ENCODE results near the gene TMEM54. TPM values are rescaled to one million over a fixed set of nuclear protein-coding genes. Genes with fewer than 3 reads are reported as not detected.

The TMEM54 gene
- total RNA-seq, 4 donors from 2014 or later = 330 to 1,204 (median 846) TPM

- no peak overlapping the region for H3K27ac ChIP-seq
- in situ Hi-C loops (cut with MboI; ENCODE audit: low pct_ligation_motif_present in 1 of 4, low pct_unique_long_range_greater_than_20kb in 1 of 4, low sequenced_read_pairs in 3 of 4) = no loop called here
- DNase-seq = no peak
- TF ChIP-seq EP300 (IDR thresholded peaks at IDR 0.05; ENCODE audit: low read depth) (no peak), POLR2AphosphoS5 (IDR thresholded peaks at IDR 0.05) (no peak), CTCF (IDR thresholded peaks at IDR 0.05) (no peak), POLR2A (IDR thresholded peaks at IDR 0.05) (no peak)
- WGBS, 2 donors (ENCODE audit: low coverage in 1 of 2) = 47% methylated on average over 12 of the region's 13 CpGs; no CpG with 5 or more reads in 1 of the 2 donors
- no peaks in the 10 kb centered on the region for H3K36me3 ChIP-seq
- H3K4me3 ChIP-seq = peak overlapping the region in 3 of 4 donors; percentile 33 to 56 (median 37)
- peaks cover 5 to 28% (median 15%) of the 10 kb centered on the region in 4 donors for H3K4me1 ChIP-seq
- H3K27me3 ChIP-seq = peaks cover 34% of the 10 kb centered on the region
- H3K9me3 ChIP-seq = no peaks in the 10 kb centered on the region
- intact Hi-C loops (cut with DNase I; ENCODE audit: low total_unique reads) = no loop called here
These were observed 29.6 kb downstream of the TMEM54 start for GRCh38 chr1:32871364-32872191.

- in situ Hi-C loops (cut with MboI; ENCODE audit: low pct_ligation_motif_present in 1 of 4, low pct_unique_long_range_greater_than_20kb in 1 of 4, low sequenced_read_pairs in 3 of 4) = no loop called here
- TF ChIP-seq POLR2AphosphoS5 (IDR thresholded peaks at IDR 0.05) = no peak
- no peak for TF ChIP-seq EP300 (IDR thresholded peaks at IDR 0.05; ENCODE audit: low read depth)
- no peak for TF ChIP-seq CTCF (IDR thresholded peaks at IDR 0.05)
- Histone ChIP-seq H3K4me3 (peak within 1 kb of the TSS in 3 of 4 donors; percentile 33 to 56 (median 37)), H3K36me3 (no peaks in the 10 kb centered on the region), H3K9me3 (no peaks in the 10 kb centered on the region), H3K27ac (no peak within 1 kb of the TSS), H3K4me1 (peaks cover 5 to 25% (median 15%) of the 10 kb centered on the region in 4 donors), H3K27me3 (peaks cover 34% of the 10 kb centered on the region)
- intact Hi-C loops (cut with DNase I; ENCODE audit: low total_unique reads) = no loop called here
- WGBS, 2 donors (ENCODE audit: low coverage in 1 of 2) = 4% methylated on average over 41 of the region's 99 CpGs; no CpG with 5 or more reads in 1 of the 2 donors
- no peak for DNase-seq
These were observed 30.4 kb downstream of the TMEM54 start, which contains the start of gene FNDC5 for GRCh38 chr1:32870615-32871363. Gene FNDC5, minus strand, starts transcription at chr1:32870912.

GRCh38 chr1:32869923-32870614 lies 31.1 kb downstream of the TMEM54 start:
- Histone ChIP-seq H3K27me3 (peaks cover 34% of the 10 kb centered on the region), H3K36me3 (no peaks in the 10 kb centered on the region), H3K4me1 (peaks cover 5 to 29% (median 15%) of the 10 kb centered on the region in 4 donors), H3K27ac (no peak overlapping the region), H3K4me3 (peak overlapping the region in 2 of 4 donors; percentile 26 to 51), H3K9me3 (no peaks in the 10 kb centered on the region)
- WGBS, 2 donors (ENCODE audit: low coverage in 1 of 2) = 67% methylated on average over 16 of the region's 16 CpGs; no CpG with 5 or more reads in 1 of the 2 donors
- DNase-seq = no peak
- in situ Hi-C loops (cut with MboI; ENCODE audit: low pct_ligation_motif_present in 1 of 4, low pct_unique_long_range_greater_than_20kb in 1 of 4, low sequenced_read_pairs in 3 of 4) (loop anchor here in 1 of 4 donors (10.0 kb wide), 1 partner anchor 165 kb away; the partner anchor contains the start of gene SYNC), intact Hi-C loops (cut with DNase I; ENCODE audit: low total_unique reads) (no loop called here)
- TF ChIP-seq POLR2AphosphoS5 (IDR thresholded peaks at IDR 0.05) (no peak), POLR2A (IDR thresholded peaks at IDR 0.05) (no peak), EP300 (IDR thresholded peaks at IDR 0.05; ENCODE audit: low read depth) (no peak), CTCF (IDR thresholded peaks at IDR 0.05) (no peak)

Data from transverse colon (tissue), 4 donors.